Pancreas (tissue), 10 donors: ENCODE measurements around the gene WFIKKN1. TPM values are rescaled to one million over a fixed set of nuclear protein-coding genes. Genes with fewer than 3 reads are reported as not detected.
"Not testable (repeated sequence)": the region's sequence is repeated elsewhere in the genome, so short reads cannot be mapped to it uniquely, and the experiment has no call there.

Experiments
- ATAC-seq, 4 donors: fragments of 200-7000 bp; cut with Tn5 transposase; one replicate each; pipeline versions ENCODE4 v1.8.0 to v1.9.1; 2020; ENCODE audit warnings: mild to moderate bottlenecking in 4 of 4, moderate library complexity in 4 of 4
- DNase-seq, 6 donors: peaks; one replicate each; pipeline ENCODE4 v3.0.0-alpha.2; 2020
- FAIRE-seq: peaks from 2 replicates; lab custom pipeline; 2012; peaks lifted over from hg19 to GRCh38; lab: Jason Lieb, UNC
- H3K27ac ChIP-seq, 4 donors: fragments of 200-600 bp; sonication (generic); 1 replicate in 3 of 4; 2 replicates in 1 of 4; pipeline versions ENCODE4 v1.5.0 to v1.8.0; 2020
- H3K27me3 ChIP-seq, 4 donors: fragments of 200-600 bp; one replicate each; pipeline ENCODE4 v1.8.0; 2021
- H3K36me3 ChIP-seq, 3 donors: fragments of 200-600 bp; sonication (generic) in 1 of 3; one replicate each; pipeline versions ENCODE4 v1.5.0 to v1.8.0; 2020 to 2021
- H3K4me1 ChIP-seq, 3 donors: fragments of 200-600 bp; one replicate each; pipeline ENCODE4 v1.8.0; 2021
- H3K4me3 ChIP-seq, 4 donors: fragments of 200-600 bp; sonication (generic) in 2 of 4; one replicate each; pipeline versions ENCODE4 v1.5.0 to v1.8.0; 2020 to 2021
- H3K9me3 ChIP-seq, 4 donors: fragments of 200-600 bp; one replicate each; pipeline ENCODE4 v1.8.0; 2021
- WGBS, 2 donors: extraction: QIAGEN DNeasy Blood & Tissue Kit; methylation state at CpG; one replicate each; pipeline ENCODE4 v1.1.7; 2013; 5-methylcytosine and 5-hydroxymethylcytosine counted together
- intact Hi-C, 3 donors: fragments of 100-400 bp; cut with DNase I; formaldehyde crosslinking; loops; one replicate each; pipeline versions ENCODE4 v1.11.1 to v1.14.2; 2022
- polyA plus RNA-seq, 2 donors: library from polyadenylated mRNA; stranded (reverse); fragments of 200-250 nt; gene quantifications; one replicate each; pipeline ENCODE4 v1.2.3, GENCODE V29; 2013
- total RNA-seq, 6 donors: library from RNA; stranded (reverse); fragmentation: NEBNext Ultra II Directional in 4 of 6; extraction: Animal tissue kit (Norgen Biotek cat#: 25700) in 4 of 6; gene quantifications; one replicate each; pipeline versions ENCODE4 v1.2.1 to v1.2.4, GENCODE V29; 2021 to 2023
- TF ChIP-seq, protein P1 (sequence below), 4 donors: fragments of 200-600 bp; sonication (generic) in 3 of 4; IDR thresholded peaks; one replicate each; pipeline versions ENCODE4 v1.5.0 to v1.8.0; 2021; ENCODE audit warnings: antibody characterized with exemption in 4 of 4
- donor health status: healthy with polysubstance abuse.
- donor health status: DM: no; HTN: no; CAD: no; lungs with moderate emphysema.
- donor health status: DM: no; HTN: no; CAD: no.
- donor health status: control.
- donor health status: control.
- donor health status: Bipolar disorder and iron deficiency.
- donor health status: DM: yes; HTN: yes; CAD: no.
- donor health status: DM: no; HTN: no; CAD: no.
- donor health status: DM: no; HTN: no; CAD: no.
- donor health status: DM: yes; HTN: yes; CAD: no.

Gene WFIKKN1
- total and polyA plus RNA-seq, 8 donors, result 0.75 to 13.8 (median 1.7) TPM

DNA sequence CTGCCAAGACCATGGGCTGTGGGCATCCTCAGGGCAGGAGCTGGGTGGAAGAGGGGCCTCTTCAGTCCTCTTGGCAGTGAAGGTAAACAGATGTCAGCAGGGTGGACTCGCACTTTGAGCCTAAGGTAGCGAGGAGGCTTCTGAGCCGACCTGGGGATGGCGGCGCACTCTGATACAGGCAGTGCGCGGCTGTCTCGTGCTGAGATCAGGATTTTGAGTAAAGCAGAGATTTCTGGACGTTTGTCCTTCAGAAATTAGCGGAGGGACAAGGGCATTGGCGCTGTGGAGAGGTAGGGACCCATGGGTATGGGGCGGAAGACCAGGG lies 34.1 kb upstream of the WFIKKN1 start:
- intact Hi-C loops, result no loop called here
- Histone ChIP-seq H3K36me3 (peaks cover 0 to 6% (median 0%) of the 10 kb centered on the region in 3 donors), H3K27me3 (no peaks in the 10 kb centered on the region), H3K4me1 (peaks cover 48 to 51% (median 50%) of the 10 kb centered on the region in 3 donors), H3K4me3 (no peak overlapping the region), H3K9me3 (no peaks in the 10 kb centered on the region), H3K27ac (peak overlapping the region in 1 of 4 donors; percentile 98)
- TF ChIP-seq, protein P1, sequence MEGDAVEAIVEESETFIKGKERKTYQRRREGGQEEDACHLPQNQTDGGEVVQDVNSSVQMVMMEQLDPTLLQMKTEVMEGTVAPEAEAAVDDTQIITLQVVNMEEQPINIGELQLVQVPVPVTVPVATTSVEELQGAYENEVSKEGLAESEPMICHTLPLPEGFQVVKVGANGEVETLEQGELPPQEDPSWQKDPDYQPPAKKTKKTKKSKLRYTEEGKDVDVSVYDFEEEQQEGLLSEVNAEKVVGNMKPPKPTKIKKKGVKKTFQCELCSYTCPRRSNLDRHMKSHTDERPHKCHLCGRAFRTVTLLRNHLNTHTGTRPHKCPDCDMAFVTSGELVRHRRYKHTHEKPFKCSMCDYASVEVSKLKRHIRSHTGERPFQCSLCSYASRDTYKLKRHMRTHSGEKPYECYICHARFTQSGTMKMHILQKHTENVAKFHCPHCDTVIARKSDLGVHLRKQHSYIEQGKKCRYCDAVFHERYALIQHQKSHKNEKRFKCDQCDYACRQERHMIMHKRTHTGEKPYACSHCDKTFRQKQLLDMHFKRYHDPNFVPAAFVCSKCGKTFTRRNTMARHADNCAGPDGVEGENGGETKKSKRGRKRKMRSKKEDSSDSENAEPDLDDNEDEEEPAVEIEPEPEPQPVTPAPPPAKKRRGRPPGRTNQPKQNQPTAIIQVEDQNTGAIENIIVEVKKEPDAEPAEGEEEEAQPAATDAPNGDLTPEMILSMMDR (IDR thresholded peaks at IDR 0.05), result no peak
- ATAC-seq (no peak), DNase-seq (peak in 2 of 6 donors; percentile 36 to 78), FAIRE-seq (no peak)
- 52 to 63% methylated on average over 12 of the region's 12 CpGs for WGBS, 2 donors

DNA sequence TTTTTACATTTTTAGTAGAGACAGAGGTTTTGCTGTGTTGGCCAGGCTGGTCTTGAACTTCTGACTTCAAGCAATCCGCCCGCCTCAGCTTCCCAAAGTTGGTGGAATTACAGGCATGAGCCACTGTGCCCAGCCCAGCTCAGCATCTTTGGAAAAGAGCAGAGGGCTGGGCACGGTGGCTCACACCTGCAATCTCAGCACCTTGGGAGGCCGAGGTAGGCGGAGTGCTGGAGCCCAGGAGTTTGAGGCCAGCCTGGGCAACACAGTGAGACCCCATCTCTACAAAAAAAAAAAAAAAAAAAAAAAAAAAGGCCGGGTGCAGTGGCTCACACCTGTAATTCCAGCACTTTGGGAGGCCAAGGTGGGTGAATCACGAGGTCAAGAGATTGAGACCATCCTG lies 33.1 kb upstream of the WFIKKN1 start:
- intact Hi-C loops, H3K27me3 ChIP-seq, H3K4me3 ChIP-seq, H3K36me3 ChIP-seq, DNase-seq, H3K9me3 ChIP-seq, FAIRE-seq, ATAC-seq, H3K27ac ChIP-seq: not testable (repeated sequence)
- 93 to 99% methylated on average over 6 to 7 of the region's 7 CpGs for WGBS, 2 donors
- peaks cover 38 to 41% (median 40%) of the 10 kb centered on the region in 3 donors for H3K4me1 ChIP-seq

DNA sequence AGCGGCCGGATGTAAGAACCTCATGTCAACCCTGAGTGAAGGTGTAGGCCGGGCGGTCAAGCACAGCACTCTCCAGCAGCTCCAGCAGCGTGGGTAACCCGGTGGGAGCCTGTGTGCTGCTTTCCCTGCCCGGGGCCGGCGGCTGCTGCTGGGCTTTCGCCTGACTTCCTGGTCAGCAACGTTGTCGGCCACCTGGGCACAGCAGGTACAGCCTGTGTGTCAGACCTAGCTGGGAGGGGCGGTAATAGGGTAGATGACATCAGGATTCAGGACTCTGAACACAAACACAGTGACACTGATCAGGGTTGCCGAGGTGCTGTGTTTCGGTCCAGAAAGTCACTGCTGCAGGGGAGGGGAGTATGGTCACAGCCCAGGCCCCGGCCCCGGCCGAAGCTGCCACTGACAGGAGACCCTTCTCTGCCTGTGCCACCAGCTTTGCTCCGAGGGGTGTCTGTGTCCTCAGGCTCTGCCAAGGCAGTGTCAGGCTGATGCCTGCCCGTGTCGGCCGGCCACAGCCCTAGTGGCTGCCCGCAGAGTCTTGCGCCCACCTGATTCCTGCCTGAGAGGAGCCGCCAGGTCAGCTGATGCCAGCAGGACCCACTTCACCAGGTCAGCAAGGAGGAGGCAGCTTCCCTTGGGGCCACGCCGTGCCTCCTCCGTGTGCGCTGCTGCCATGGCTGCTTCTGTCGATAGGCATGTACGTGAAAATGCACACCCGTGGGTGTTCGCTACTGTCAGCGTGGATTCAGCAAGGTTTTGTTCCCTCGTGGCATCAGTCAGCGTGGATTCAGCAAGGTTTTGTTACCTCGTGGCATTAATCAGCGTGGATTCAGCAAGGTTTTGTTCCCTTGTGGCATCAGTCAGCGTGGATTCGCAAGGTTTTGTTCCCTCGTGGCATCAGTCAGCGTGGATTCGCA lies 31.7 kb upstream of the WFIKKN1 start:
- H3K9me3 ChIP-seq, result no peaks in the 10 kb centered on the region
- H3K27ac ChIP-seq, result no peak overlapping the region
- no peaks in the 10 kb centered on the region for H3K27me3 ChIP-seq
- TF ChIP-seq, protein P1 (IDR thresholded peaks at IDR 0.05), result no peak
- intact Hi-C loops, result no loop called here
- H3K4me3 ChIP-seq, result no peak overlapping the region
- DNase-seq (peak in 2 of 6 donors; percentile 61 to 67), ATAC-seq (peak in 2 of 4 donors; percentile 17 to 35), FAIRE-seq (no peak)
- H3K4me1 ChIP-seq, result peaks cover 25 to 27% (median 26%) of the 10 kb centered on the region in 3 donors
- peaks cover 0 to 6% (median 0%) of the 10 kb centered on the region in 3 donors for H3K36me3 ChIP-seq
- 93 to 96% methylated on average over 43 of the region's 43 CpGs for WGBS, 2 donors

DNA sequence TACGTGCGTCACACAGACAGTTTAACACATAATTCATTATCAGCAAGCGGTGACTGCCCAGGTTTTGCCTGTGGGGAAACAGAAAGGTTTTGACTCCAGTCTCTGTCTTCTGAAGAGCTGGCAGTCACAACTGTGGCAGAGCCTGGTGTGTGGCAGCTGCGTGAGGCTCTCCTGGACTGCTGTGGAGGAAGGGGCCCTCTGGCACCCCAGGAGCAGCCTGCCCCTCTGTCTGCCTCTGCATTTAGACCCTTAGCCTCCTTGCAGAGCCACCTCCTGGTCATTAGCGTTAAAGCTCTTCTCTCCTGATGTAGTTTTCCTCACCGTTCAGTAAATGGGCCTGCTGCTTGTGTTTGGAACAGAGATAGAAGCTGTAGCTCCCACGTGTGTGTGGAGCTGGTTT lies 30.0 kb upstream of the WFIKKN1 start:
- FAIRE-seq, result no peak
- intact Hi-C loops, result no loop called here

DNA sequence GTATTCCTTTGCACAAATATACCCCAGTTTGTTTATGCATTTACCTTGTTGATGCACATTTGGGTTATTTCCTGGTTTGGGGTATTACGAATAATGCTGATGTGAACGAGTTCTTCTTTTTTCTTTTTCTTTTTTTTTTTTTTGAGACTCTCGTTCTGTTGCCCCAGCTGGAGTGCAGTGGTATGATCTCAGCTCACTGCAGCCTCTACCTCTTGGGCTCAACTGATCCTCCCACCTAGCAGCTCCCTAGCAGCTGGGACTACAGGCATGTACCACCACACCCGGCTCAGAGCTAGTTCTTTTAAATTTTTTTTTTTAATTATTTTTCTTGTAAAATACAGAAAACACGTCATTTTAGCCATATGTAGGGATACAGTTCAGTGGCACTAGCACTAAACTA lies 26.9 kb upstream of the WFIKKN1 start:
- no peaks in the 10 kb centered on the region for H3K27me3 ChIP-seq
- ATAC-seq, result no peak
- intact Hi-C loops, result no loop called here
- H3K36me3 ChIP-seq, result peaks cover 0 to 6% (median 0%) of the 10 kb centered on the region in 3 donors
- TF ChIP-seq, protein P1 (IDR thresholded peaks at IDR 0.05), result no peak
- 79 to 84% methylated on average over 5 of the region's 5 CpGs for WGBS, 2 donors
- H3K4me3 ChIP-seq, result no peak overlapping the region
- no peak overlapping the region for H3K27ac ChIP-seq
- no peak for FAIRE-seq
- no peaks in the 10 kb centered on the region for H3K4me1 ChIP-seq
- no peak for DNase-seq
- no peaks in the 10 kb centered on the region for H3K9me3 ChIP-seq

More for the DNA sequence above, 30.0 kb upstream of the WFIKKN1 start:
- DNase-seq, result no peak
- no peak overlapping the region for H3K27ac ChIP-seq
- TF ChIP-seq, protein P1 (IDR thresholded peaks at IDR 0.05), result no peak
- H3K9me3 ChIP-seq, result no peaks in the 10 kb centered on the region
- peak in 1 of 4 donors; percentile 8 for ATAC-seq
- H3K4me1 ChIP-seq, result peaks cover 8 to 11% (median 10%) of the 10 kb centered on the region in 3 donors
- no peak overlapping the region for H3K4me3 ChIP-seq
- H3K27me3 ChIP-seq, result no peaks in the 10 kb centered on the region
- peaks cover 0 to 6% (median 0%) of the 10 kb centered on the region in 3 donors for H3K36me3 ChIP-seq
- 47 to 60% methylated on average over 7 of the region's 7 CpGs for WGBS, 2 donors
